Gastrocnemius medialis (tissue), 4 donors: Measurements from ENCODE around the gene NCOR2.

Experiments
- POLR2A ChIP-seq, 2 donors: fragments of 450-650 bp; IDR thresholded peaks; one replicate each; pipeline ENCODE4 v1.6.1; 2017; ENCODE audit warnings: antibody characterized with exemption in 2 of 2, mild to moderate bottlenecking in 2 of 2, moderate library complexity in 2 of 2
- TF ChIP-seq, protein P1 (sequence below), 5 experiments: fragments of 450-650 bp in 3 of 5; fragments of 200-600 bp in 2 of 5; sonication (generic) in 2 of 5; IDR thresholded peaks in 4 of 5; conservative IDR thresholded peaks in 1 of 5; 1 replicate in 4 of 5; 2 replicates in 1 of 5; pipeline ENCODE4 v1.5.1; 2016 to 2019; ENCODE audit warnings: antibody characterized with exemption in 5 of 5, mild to moderate bottlenecking in 3 of 5, moderate library complexity in 3 of 5

DNA sequence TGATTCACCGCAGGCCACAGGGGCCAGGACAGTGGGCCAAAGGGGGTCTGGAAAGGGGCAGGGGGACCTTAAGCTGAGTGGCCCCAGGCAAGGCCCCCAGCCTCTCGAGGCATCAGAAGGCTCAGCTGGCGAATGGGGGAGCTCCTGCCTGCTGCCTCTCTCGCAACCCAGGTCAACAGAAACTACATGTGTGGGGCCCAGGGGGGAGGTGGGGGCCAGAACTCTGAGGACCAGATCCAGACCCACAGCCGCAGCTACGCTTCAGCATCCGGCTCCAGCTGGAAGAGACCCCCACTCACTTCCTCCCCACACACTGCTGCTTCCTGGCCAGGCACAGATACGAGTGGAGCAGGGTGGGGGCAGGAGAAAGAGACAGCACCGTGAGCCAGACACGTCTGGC lies 46.5 kb downstream of the NCOR2 start:
- no peak for TF ChIP-seq POLR2A (IDR thresholded peaks at IDR 0.05)
- TF ChIP-seq, protein P1, sequence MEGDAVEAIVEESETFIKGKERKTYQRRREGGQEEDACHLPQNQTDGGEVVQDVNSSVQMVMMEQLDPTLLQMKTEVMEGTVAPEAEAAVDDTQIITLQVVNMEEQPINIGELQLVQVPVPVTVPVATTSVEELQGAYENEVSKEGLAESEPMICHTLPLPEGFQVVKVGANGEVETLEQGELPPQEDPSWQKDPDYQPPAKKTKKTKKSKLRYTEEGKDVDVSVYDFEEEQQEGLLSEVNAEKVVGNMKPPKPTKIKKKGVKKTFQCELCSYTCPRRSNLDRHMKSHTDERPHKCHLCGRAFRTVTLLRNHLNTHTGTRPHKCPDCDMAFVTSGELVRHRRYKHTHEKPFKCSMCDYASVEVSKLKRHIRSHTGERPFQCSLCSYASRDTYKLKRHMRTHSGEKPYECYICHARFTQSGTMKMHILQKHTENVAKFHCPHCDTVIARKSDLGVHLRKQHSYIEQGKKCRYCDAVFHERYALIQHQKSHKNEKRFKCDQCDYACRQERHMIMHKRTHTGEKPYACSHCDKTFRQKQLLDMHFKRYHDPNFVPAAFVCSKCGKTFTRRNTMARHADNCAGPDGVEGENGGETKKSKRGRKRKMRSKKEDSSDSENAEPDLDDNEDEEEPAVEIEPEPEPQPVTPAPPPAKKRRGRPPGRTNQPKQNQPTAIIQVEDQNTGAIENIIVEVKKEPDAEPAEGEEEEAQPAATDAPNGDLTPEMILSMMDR (IDR thresholded peaks at IDR 0.05 in 4 of 5, conservative IDR thresholded peaks at IDR 0.05 in 1 of 5): no peak
